Lower leg skin (tissue), 4 donors: ENCODE data around the gene SIX5. TPM values are rescaled to one million over a fixed set of nuclear protein-coding genes. Genes with fewer than 3 reads are reported as not detected.

ENCODE experiments used
- DNase-seq, 2 donors: peaks; one replicate each; pipeline ENCODE4 v3.0.0-alpha.2; 2019; ENCODE audit warnings: low spot score in 2 of 2
- H3K4me3 ChIP-seq: fragments of 200-600 bp; sonication (generic); 2 replicates; pipeline ENCODE4 v1.5.1; 2017; ENCODE audit warnings: mild to moderate bottlenecking, low read depth; ENCODE audit not compliant: poor library complexity, severe bottlenecking
- CTCF ChIP-seq, 3 donors: fragments of 450-650 bp; IDR thresholded peaks; one replicate each; pipeline ENCODE4 v1.5.1; 2016; ENCODE audit warnings: antibody characterized with exemption in 3 of 3, mild to moderate bottlenecking in 3 of 3, moderate library complexity in 2 of 3
- POLR2A ChIP-seq, 2 donors: fragments of 450-650 bp; IDR thresholded peaks; one replicate each; pipeline ENCODE4 v1.6.1; 2016 to 2017; ENCODE audit warnings: antibody characterized with exemption in 2 of 2, mild to moderate bottlenecking in 1 of 2, moderate library complexity in 1 of 2
- WGBS, 2 donors: methylation state at CpG; one replicate each; pipeline ENCODE4 v1.1.5; 2018; 5-methylcytosine and 5-hydroxymethylcytosine counted together
- intact Hi-C: fragments of 100-400 bp; cut with DNase I; formaldehyde crosslinking; loops from one replicate; pipeline ENCODE4 v1.15.0; 2023; ENCODE audit warnings: low total_unique reads
- total RNA-seq, 4 donors: library from RNA; depleted of rRNA; stranded (reverse); fragments of >200 nt; gene quantifications; one replicate each; pipeline ENCODE4 v1.1.0, GENCODE V29; 2016

The SIX5 gene
- total RNA-seq, 4 donors from 2014 or later = 12.6 to 17.3 (median 13.8) TPM

- no peak for TF ChIP-seq CTCF (IDR thresholded peaks at IDR 0.05)
- TF ChIP-seq POLR2A (IDR thresholded peaks at IDR 0.05) = no peak
- intact Hi-C loops = no loop called here
- no peak overlapping the region for H3K4me3 ChIP-seq
- 39 to 55% methylated on average over 4 of the region's 4 CpGs for WGBS, 2 donors
- DNase-seq = no peak
Measured at GRCh38 chr19:45780146-45780447, 11.0 kb upstream of the SIX5 start.

- 9% methylated on average over 44 to 48 of the region's 48 CpGs for WGBS, 2 donors
- no peak overlapping the region for H3K4me3 ChIP-seq
- intact Hi-C loops = no loop called here
- TF ChIP-seq CTCF (IDR thresholded peaks at IDR 0.05) (peak in 1 of 3 donors; percentile 75), POLR2A (IDR thresholded peaks at IDR 0.05) (no peak)
- peak; percentile 91 to 97 for DNase-seq
Measured at GRCh38 chr19:45779231-45780145, 10.4 kb upstream of the SIX5 start.

GRCh38 chr19:45778010-45778661, 9.1 kb upstream of the SIX5 start:
- intact Hi-C loops = no loop called here
- no peak for DNase-seq
- TF ChIP-seq POLR2A (IDR thresholded peaks at IDR 0.05) = no peak
- no peak for TF ChIP-seq CTCF (IDR thresholded peaks at IDR 0.05)
- 91 to 94% methylated on average over 26 of the region's 28 CpGs for WGBS, 2 donors
- no peak overlapping the region for H3K4me3 ChIP-seq

GRCh38 chr19:45777395-45777961, 8.4 kb upstream of the SIX5 start:
- TF ChIP-seq POLR2A (IDR thresholded peaks at IDR 0.05) = no peak
- TF ChIP-seq CTCF (IDR thresholded peaks at IDR 0.05) = no peak
- no peak for DNase-seq
- H3K4me3 ChIP-seq = no peak overlapping the region
- 91 to 95% methylated on average over 34 of the region's 34 CpGs for WGBS, 2 donors
- intact Hi-C loops = no loop called here

GRCh38 chr19:45774765-45775164, 5.7 kb upstream of the SIX5 start:
- 87 to 88% methylated on average over 9 of the region's 9 CpGs for WGBS, 2 donors
- intact Hi-C loops = no loop called here
- H3K4me3 ChIP-seq = no peak overlapping the region
- DNase-seq = no peak
- TF ChIP-seq CTCF (IDR thresholded peaks at IDR 0.05) (no peak), POLR2A (IDR thresholded peaks at IDR 0.05) (no peak)
